Measurements from ENCODE around the gene PHKA1.
"Not testable (repeated sequence)": the region's sequence is repeated elsewhere in the genome, so short reads cannot be mapped to it uniquely, and the experiment has no call there.

Gene PHKA1

DNA sequence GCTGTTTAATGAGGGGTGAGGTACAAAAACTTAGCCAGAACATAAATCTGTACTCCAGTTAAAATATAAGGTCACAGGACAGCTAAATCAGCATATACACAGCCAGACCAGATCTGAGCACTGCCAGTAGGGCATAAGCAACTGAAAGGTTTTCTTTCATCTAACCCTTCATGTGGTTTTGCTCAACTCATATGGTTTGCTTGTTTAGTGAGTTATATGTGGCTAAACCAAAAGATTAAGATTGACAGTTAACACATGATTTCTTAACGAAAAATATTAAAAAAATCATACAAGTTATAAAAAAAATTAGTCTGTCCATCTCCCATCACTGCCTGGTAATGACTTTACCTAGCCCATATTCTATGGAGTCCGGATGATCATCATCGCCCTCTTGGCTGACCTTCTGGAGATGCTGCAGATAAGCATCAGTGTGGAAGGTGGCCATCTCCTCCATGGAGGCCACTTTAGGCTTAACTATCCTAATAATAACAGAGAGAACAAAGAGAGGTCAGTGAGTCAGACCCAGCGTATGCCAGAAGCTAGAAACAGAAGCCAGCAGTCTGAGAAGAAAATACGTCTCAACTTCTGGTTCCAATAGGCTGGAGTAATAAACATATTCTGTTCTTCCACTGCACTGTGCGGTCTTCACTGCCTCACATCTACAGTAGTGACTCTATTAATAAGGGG is 145.6 kb downstream of the PHKA1 start:
- DNase-seq, result no peak

DNA sequence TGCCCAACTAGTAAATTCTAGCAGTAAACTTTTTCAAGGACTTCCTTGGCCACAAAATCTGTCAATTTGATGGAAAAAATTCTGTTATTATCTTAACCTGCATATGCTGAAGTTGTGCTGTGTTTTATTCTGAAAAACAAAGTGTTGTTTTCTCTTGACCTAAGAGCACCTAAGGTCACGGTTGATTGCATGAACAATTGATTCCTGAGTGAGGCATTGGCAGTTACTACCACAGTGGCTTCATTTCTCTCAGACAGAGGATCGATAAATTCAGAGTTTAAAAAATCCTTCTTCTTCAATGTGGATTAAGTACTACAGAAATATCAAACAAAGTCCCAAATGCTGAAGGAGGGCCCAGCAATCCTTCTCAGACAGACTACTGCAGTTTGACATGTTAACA is 147.7 kb downstream of the PHKA1 start:
- no peak for DNase-seq

DNA sequence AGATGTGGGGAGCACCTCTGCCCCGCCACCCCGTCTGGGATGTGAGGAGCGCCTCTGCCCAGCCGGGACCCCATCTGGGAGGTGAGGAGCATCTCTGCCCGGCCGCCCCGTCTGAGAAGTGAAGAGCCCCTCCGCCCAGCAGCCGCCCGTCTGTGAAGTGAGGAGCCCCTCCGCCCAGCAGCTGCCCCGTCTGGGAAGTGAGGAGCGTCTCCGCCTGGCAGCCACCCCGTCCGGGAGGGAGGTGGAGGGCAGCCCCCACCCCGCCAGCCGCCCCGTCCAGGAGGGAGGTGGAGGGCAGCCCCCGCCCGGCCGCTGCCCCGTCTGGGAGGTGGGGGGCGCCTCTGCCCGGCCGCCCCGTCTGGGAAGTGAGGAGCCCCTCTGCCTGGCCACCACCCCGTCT is 154.5 kb downstream of the PHKA1 start:
- not testable (repeated sequence) for DNase-seq

DNA sequence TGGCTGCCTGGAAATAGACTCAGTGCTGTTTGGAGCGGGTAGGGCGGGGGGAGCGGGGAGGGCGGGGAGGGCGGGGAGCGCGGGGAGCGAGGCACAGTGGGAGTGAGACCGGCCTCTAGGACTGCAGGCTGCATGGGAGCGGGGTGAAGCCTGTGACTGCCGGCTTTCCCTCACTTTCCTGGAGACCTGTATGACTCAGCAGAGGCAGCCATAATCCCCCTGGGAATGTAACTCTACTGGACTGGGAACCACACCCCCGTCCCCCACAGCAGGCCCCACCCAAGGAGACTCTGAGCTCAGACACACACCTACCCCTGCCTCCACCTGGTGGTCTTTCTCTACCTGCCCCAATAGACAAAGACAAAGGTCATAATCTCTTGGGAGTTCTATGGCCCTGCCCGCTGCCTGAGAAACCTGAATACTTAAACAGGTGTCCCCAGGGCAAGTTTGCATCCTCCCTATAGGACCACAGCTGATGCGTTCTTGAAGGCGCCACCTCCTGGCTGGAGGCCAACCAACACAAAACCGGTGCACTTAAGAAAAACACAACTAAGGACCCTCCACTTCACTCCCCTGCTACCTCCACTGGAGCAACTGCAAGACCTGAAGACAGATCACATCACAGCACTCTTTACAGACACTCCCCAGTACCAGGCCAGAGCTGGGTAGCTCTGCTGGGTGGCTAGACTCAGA is 159.5 kb downstream of the PHKA1 start:
- DNase-seq, result peak; percentile 76

DNA sequence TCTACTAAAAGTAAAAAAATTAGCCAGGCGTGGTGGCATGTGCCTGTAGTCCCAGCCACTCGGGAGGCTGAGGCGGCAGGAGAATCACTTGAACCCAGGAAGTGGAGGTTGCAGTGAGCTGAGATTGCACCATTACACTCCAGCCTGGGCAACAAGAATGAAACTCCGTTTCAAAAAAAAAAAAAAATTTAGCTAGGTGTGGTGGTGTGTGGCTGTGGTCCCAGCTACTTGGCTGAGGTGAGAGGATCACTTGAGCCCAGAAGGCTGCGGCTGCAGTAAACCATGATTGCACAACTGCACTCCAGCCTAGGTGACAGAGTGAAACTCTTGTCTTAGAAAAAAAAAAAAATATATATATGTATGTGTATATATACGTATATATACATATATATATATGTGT is 161.7 kb downstream of the PHKA1 start:
- DNase-seq, result not testable (repeated sequence)

DNA sequence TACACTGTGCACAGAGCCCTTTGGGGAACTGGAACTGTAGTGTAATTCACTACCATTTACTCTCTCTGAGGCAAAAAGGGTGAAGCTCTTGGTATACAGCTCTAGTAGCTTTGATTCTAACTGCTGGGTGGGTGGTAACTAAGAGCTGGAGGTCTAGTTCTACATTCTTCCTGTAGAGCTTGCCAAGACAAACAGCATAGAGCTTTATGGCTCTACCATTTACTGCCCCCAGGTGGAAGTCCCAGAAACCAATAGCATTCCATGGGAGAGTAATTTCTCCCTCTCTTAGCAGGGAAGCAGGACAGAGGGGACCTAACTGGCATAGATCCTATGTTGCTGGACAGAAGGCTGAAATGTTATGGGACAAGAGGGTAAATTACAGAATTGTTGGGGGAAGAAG is 168.1 kb downstream of the PHKA1 start:
- DNase-seq, result no peak

DNA sequence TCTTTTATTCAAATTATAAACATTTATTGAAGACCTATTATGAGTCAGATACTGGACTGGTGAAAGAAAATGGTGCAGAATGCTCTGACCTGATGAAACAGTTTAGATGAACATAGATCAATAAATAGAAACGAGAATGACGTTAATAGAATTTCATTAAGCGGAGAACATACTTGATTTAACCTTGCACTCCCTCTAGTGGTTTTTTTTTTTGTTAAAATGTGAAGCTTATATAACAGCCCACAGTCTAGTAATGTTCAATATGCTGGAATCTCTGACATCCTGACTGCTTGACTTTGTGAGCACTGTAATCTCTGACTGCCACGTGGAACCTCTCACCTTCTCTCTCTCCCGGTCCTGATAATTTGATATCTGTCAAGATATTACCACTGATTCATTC is 173.8 kb downstream of the PHKA1 start:
- peak; percentile 8 for DNase-seq

DNA sequence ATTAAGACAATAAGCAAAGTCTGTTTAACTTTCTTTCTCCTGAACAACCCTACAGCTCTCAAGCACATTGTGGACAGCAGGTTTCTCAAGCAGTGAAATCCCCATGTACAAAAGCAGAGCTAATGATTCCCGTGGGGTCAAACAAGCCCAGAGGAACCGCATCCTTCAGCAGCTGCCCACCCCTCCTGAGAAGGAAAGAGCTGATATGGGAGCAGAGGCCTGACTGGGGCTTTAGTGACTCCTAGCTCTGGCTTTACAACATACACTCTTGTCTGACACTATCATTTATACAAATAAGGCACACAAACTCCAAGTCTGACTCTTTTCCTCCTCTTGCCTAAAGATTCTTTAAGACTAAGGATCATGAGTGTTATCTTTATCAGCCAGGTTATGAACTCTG is 174.3 kb downstream of the PHKA1 start:
- DNase-seq, result no peak

DNA sequence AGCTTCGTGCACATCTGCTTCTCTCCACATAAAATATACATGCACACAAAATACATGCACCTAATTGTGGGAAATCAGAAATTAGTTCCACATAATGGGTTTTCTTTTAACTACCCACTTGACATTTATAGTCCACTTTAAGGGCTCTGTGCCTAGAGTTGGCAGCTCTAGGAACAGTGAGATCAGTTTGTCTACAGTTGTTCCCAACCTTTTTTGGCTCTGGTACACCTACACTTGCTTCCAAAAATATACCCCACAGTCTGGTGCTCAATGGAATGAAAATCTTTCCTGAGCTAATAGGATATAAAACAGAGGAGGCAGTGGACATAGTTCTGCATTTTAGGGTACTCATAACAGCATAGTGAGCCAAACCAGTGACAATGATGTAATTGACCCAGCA is 177.6 kb downstream of the PHKA1 start:
- DNase-seq, result no peak

DNA sequence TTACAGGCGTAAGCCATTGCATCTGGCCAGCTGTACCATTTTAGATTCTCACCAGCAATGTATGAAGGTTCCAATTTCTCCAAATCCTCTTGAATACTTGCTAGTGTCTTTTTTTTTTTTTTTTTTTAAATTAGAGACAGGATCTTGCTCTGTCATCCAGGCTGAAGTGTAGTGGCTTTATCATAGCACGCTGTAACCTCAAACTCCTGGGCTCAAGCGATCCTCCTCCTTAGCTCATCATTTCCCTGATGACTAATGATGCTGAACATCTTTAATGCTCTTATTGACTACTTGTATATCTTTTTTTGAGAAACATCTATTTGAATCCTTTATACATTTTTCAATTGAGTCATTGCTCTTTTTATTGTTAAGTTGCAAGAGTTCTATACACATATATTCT is 181.7 kb downstream of the PHKA1 start:
- no peak for DNase-seq
